Astrocyte (in vitro differentiated cells and primary cell): Measurements from ENCODE around the gene ARVCF. TPM values are rescaled to one million over a fixed set of nuclear protein-coding genes. Genes with fewer than 3 reads are reported as not detected.
A peak's percentile ranks its signal among the peaks of the same experiment; 100 is the strongest.

Source experiments
- DNase-seq: peaks from one replicate; pipeline ENCODE4 v3.0.0-alpha.2; 2010; ENCODE audit warnings: low read depth
- FAIRE-seq: peaks from 2 replicates; lab custom pipeline; 2011; peaks lifted over from hg19 to GRCh38; lab: Jason Lieb, UNC
- H2AFZ ChIP-seq: 2 replicates; pipeline ENCODE4 v1.6.0; 2012; ENCODE audit warnings: low read depth, low read length, inconsistent platforms
- H3K27ac ChIP-seq: 2 replicates; pipeline ENCODE4 v1.5.1; 2011; ENCODE audit warnings: low read depth, low read length, inconsistent platforms
- H3K27me3 ChIP-seq: 2 replicates; pipeline ENCODE4 v1.6.0; 2011; ENCODE audit warnings: low read length, inconsistent platforms; ENCODE audit not compliant: insufficient read depth
- H3K36me3 ChIP-seq: 2 replicates; pipeline ENCODE4 v1.5.1; 2011; ENCODE audit warnings: low read length, inconsistent platforms; ENCODE audit not compliant: insufficient read depth
- H3K4me1 ChIP-seq: 2 replicates; pipeline ENCODE4 v1.5.1; 2011; ENCODE audit warnings: low read length, inconsistent platforms; ENCODE audit not compliant: insufficient read depth
- H3K4me2 ChIP-seq: 2 replicates; pipeline ENCODE4 v1.6.0; 2012; ENCODE audit warnings: low read length, inconsistent platforms
- H3K4me3 ChIP-seq: 2 replicates; pipeline ENCODE4 v1.5.1; 2011; ENCODE audit warnings: low read depth, mild to moderate bottlenecking, low read length, inconsistent platforms; ENCODE audit not compliant: insufficient read depth
- H3K79me2 ChIP-seq: 2 replicates; pipeline ENCODE4 v1.6.0; 2012; ENCODE audit warnings: mild to moderate bottlenecking, low read length, inconsistent platforms; ENCODE audit not compliant: insufficient read depth
- H3K9ac ChIP-seq: 2 replicates; pipeline ENCODE4 v1.6.0; 2012; ENCODE audit warnings: mild to moderate bottlenecking, low read length, inconsistent platforms
- H3K9me3 ChIP-seq: 2 replicates; pipeline ENCODE4 v1.5.1; 2012; ENCODE audit warnings: low read depth, mild to moderate bottlenecking, low read length, inconsistent platforms; ENCODE audit not compliant: insufficient read depth
- H4K20me1 ChIP-seq: 2 replicates; pipeline ENCODE4 v1.6.0; 2012; ENCODE audit warnings: low read length, inconsistent platforms; ENCODE audit not compliant: insufficient read depth
- H3K27ac Mint-ChIP-seq: one replicate; pipeline ENCODE4 v1.8.0; 2021; ENCODE audit warnings: mild to moderate bottlenecking, mixed read lengths; ENCODE audit not compliant: unreplicated experiment
- H3K27me3 Mint-ChIP-seq: one replicate; pipeline ENCODE4 v1.8.0; 2021; ENCODE audit warnings: low read depth, mixed read lengths; ENCODE audit not compliant: unreplicated experiment
- H3K36me3 Mint-ChIP-seq: one replicate; pipeline ENCODE4 v1.8.0; 2021; ENCODE audit warnings: low read depth, mixed read lengths; ENCODE audit not compliant: unreplicated experiment
- H3K4me1 Mint-ChIP-seq: one replicate; pipeline ENCODE4 v1.8.0; 2021; ENCODE audit warnings: low read depth, mixed read lengths; ENCODE audit not compliant: unreplicated experiment
- H3K4me3 Mint-ChIP-seq: one replicate; pipeline ENCODE4 v1.8.0; 2021; ENCODE audit warnings: mild to moderate bottlenecking, moderate library complexity, mixed read lengths; ENCODE audit not compliant: unreplicated experiment
- H3K9me3 Mint-ChIP-seq: one replicate; pipeline ENCODE4 v1.8.0; 2021; ENCODE audit warnings: mild to moderate bottlenecking, mixed read lengths; ENCODE audit not compliant: unreplicated experiment
- EZH2 ChIP-seq: IDR thresholded peaks from 2 replicates; pipeline ENCODE4 v1.6.1; 2012; ENCODE audit warnings: mild to moderate bottlenecking, low read length, inconsistent platforms; ENCODE audit not compliant: insufficient read depth
- total RNA-seq: library from RNA; stranded (reverse); gene quantifications from 2 replicates; pipeline ENCODE4 v1.2.1, GENCODE V29; 2021
- TF ChIP-seq, protein P1 (sequence below): IDR thresholded peaks from 2 replicates; pipeline ENCODE4 v1.5.1; 2011; ENCODE audit warnings: low read depth, mild to moderate bottlenecking, inconsistent platforms, low read length, moderate library complexity; ENCODE audit not compliant: insufficient read depth

The ARVCF gene
- total RNA-seq, 1 donor from 2014 or later = 17.9 TPM

DNA sequence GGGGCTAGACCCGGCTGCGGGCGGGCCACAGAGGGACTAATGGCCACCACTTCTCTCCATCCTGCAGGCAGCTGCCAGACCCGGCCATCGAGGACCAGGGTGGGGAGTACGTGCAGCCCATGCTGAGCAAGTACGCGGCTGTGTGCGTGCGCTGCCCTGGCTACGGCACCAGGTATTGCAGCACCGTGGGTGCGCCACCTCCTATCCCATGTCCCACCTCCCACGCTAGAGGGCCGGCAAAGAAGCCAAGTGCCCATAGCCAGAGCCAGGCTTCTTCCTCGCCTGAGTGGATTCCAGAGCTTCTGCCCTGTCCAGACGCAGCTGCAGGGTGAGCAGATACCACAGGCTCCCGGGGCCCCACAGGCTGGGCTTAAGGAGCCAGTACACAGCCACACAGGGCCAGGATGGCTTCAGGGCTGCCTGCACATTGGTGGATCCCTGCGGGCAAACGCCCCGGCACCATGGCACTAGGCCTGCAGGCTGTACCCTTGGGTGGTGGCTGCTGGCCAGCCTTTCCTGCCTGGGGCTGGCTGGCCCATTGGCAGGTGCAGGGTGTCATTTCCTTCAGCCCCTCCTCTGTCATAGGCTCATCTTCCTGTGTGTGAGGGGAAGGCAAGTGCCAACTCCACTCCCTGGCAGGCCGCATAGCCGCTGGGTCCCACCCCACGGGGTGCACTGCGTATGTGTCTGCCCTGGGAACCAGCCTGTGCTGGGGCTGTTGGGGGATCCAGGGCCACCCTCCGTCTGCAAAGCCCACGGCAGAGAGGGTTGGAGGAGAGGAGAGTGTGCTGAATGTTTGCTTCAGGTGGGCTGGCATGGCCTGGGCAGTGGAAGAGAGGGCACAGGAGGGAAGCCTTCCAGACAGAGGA lies 46.9 kb upstream of the ARVCF start:
- no peak for DNase-seq
- Histone ChIP-seq H3K4me2 (no peak overlapping the region), H3K9me3 (no peaks in the 10 kb centered on the region), H2AFZ (no peak overlapping the region), H3K9ac (no peak overlapping the region), H3K27me3 (no peaks in the 10 kb centered on the region), H4K20me1 (peaks cover 11% of the 10 kb centered on the region), H3K4me1 (peaks cover 13% of the 10 kb centered on the region), H3K4me3 (no peak overlapping the region), H3K79me2 (no peaks in the 10 kb centered on the region), H3K27ac (no peak overlapping the region), H3K36me3 (no peaks in the 10 kb centered on the region)
- Mint-ChIP-seq H3K9me3 (no peaks in the 10 kb centered on the region), H3K36me3 (peaks cover 13% of the 10 kb centered on the region), H3K27ac (no peak overlapping the region), H3K4me3 (no peak overlapping the region), H3K27me3 (no peaks in the 10 kb centered on the region), H3K4me1 (peaks cover 7% of the 10 kb centered on the region)
- TF ChIP-seq, protein P1, sequence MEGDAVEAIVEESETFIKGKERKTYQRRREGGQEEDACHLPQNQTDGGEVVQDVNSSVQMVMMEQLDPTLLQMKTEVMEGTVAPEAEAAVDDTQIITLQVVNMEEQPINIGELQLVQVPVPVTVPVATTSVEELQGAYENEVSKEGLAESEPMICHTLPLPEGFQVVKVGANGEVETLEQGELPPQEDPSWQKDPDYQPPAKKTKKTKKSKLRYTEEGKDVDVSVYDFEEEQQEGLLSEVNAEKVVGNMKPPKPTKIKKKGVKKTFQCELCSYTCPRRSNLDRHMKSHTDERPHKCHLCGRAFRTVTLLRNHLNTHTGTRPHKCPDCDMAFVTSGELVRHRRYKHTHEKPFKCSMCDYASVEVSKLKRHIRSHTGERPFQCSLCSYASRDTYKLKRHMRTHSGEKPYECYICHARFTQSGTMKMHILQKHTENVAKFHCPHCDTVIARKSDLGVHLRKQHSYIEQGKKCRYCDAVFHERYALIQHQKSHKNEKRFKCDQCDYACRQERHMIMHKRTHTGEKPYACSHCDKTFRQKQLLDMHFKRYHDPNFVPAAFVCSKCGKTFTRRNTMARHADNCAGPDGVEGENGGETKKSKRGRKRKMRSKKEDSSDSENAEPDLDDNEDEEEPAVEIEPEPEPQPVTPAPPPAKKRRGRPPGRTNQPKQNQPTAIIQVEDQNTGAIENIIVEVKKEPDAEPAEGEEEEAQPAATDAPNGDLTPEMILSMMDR = no peak
- TF ChIP-seq EZH2 = no peak
- no peak for FAIRE-seq

DNA sequence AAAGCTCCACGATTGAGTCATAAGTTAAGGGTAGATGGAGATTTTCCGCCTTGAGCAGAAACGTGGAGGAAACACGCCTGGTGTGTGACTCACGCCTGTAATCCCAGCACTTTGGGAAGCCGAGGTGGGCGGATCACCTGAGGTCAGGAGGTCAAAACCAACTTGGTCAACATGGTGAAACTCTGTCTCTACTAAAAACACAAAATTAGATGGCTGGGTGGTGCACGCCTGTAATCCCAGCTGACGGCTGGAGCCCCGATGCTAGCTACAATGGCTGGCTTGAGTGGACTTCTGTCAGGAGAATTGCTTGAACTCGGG lies 46.1 kb upstream of the ARVCF start:
- no peaks in the 10 kb centered on the region for H3K36me3 ChIP-seq
- H3K27ac ChIP-seq = no peak overlapping the region
- Mint-ChIP-seq H3K4me1 (peaks cover 7% of the 10 kb centered on the region), H3K27ac (no peak overlapping the region), H3K36me3 (peaks cover 17% of the 10 kb centered on the region), H3K4me3 (no peak overlapping the region), H3K9me3 (no peaks in the 10 kb centered on the region), H3K27me3 (no peaks in the 10 kb centered on the region)
- peak overlapping the region; percentile 39 for H3K4me2 ChIP-seq
- no peaks in the 10 kb centered on the region for H3K27me3 ChIP-seq
- H2AFZ ChIP-seq = no peak overlapping the region
- DNase-seq (peak; percentile 61), FAIRE-seq (no peak)
- H3K9ac ChIP-seq = no peak overlapping the region
- peaks cover 13% of the 10 kb centered on the region for H3K4me1 ChIP-seq
- no peaks in the 10 kb centered on the region for H3K79me2 ChIP-seq
- H3K9me3 ChIP-seq = no peaks in the 10 kb centered on the region
- no peak for TF ChIP-seq EZH2
- TF ChIP-seq, protein P1 = no peak
- H4K20me1 ChIP-seq = peaks cover 11% of the 10 kb centered on the region
- H3K4me3 ChIP-seq = no peak overlapping the region
